ENCODE results near the gene BMP5.

Gene BMP5

GRCh38 chr6:55746473-55746872, 128.9 kb downstream of the BMP5 start:
- DNase-seq (ENCODE audit: extremely low spot score, insufficient read length, low read depth), result no peak
- FAIRE-seq, result no peak

- FAIRE-seq, result no peak
- DNase-seq (ENCODE audit: extremely low spot score, insufficient read length, low read depth), result no peak
These were observed 141.1 kb downstream of the BMP5 start for GRCh38 chr6:55734256-55734655.

- FAIRE-seq (no peak), DNase-seq (ENCODE audit: extremely low spot score, insufficient read length, low read depth) (no peak)
These were observed 145.7 kb downstream of the BMP5 start for GRCh38 chr6:55729665-55730064.

GRCh38 chr6:55726144-55726543, 149.2 kb downstream of the BMP5 start:
- FAIRE-seq (no peak), DNase-seq (ENCODE audit: extremely low spot score, insufficient read length, low read depth) (no peak)

GRCh38 chr6:55714831-55715230, 160.6 kb downstream of the BMP5 start:
- no peak for DNase-seq (ENCODE audit: extremely low spot score, insufficient read length, low read depth)
- no peak for FAIRE-seq

- DNase-seq (ENCODE audit: extremely low spot score, insufficient read length, low read depth) (no peak), FAIRE-seq (no peak)
These were observed 162.0 kb downstream of the BMP5 start for GRCh38 chr6:55713436-55713835.

GRCh38 chr6:55708711-55709110, 166.7 kb downstream of the BMP5 start:
- FAIRE-seq (no peak), DNase-seq (ENCODE audit: extremely low spot score, insufficient read length, low read depth) (no peak)

- FAIRE-seq, result no peak
These were observed 169.6 kb downstream of the BMP5 start for GRCh38 chr6:55705451-55706440.

GRCh38 chr6:55704421-55704820, 171.0 kb downstream of the BMP5 start:
- no peak for FAIRE-seq
- no peak for DNase-seq (ENCODE audit: extremely low spot score, insufficient read length, low read depth)

More at GRCh38 chr6:55705451-55706440, 169.6 kb downstream of the BMP5 start:
- DNase-seq (ENCODE audit: extremely low spot score, insufficient read length, low read depth), result no peak

All from GM18507 (cell line).